Measurements from ENCODE around the gene IFITM2.
A peak's percentile ranks its signal among the peaks of the same experiment; 100 is the strongest.
"Not testable (repeated sequence)": the region's sequence is repeated elsewhere in the genome, so short reads cannot be mapped to it uniquely, and the experiment has no call there.

The IFITM2 gene

GRCh38 chr11:339963-340362, 32.3 kb downstream of the IFITM2 start:
- H3K4me1 Mint-ChIP-seq = peaks cover 19% of the 10 kb centered on the region
- DNase-seq (ENCODE audit: low spot score in 2 of 2) (no peak), ATAC-seq (ENCODE audit: low read depth) (no peak)

GRCh38 chr11:340539-341512, 33.2 kb downstream of the IFITM2 start:
- Mint-ChIP-seq H3K27me3 (no peaks in the 10 kb centered on the region), H3K9me3 (peaks cover 5% of the 10 kb centered on the region), H3K4me3 (peak overlapping the region; percentile 70), H3K27ac (peak overlapping the region; percentile 28), H3K4me1 (peaks cover 19% of the 10 kb centered on the region), H3K36me3 (no peaks in the 10 kb centered on the region)
- DNase-seq (ENCODE audit: low spot score in 2 of 2) (no peak), ATAC-seq (ENCODE audit: low read depth) (no peak)

More at GRCh38 chr11:339963-340362, 32.3 kb downstream of the IFITM2 start:
- H3K36me3 Mint-ChIP-seq = no peaks in the 10 kb centered on the region
- no peak overlapping the region for H3K27ac Mint-ChIP-seq
- no peaks in the 10 kb centered on the region for H3K27me3 Mint-ChIP-seq
- H3K4me3 Mint-ChIP-seq = no peak overlapping the region
- H3K9me3 Mint-ChIP-seq = peaks cover 5% of the 10 kb centered on the region

- H3K27me3 Mint-ChIP-seq = no peaks in the 10 kb centered on the region
- no peak for ATAC-seq (ENCODE audit: low read depth)
- H3K27ac Mint-ChIP-seq = peak overlapping the region; percentile 28
- H3K4me3 Mint-ChIP-seq = no peak overlapping the region
- H3K9me3 Mint-ChIP-seq = peaks cover 5% of the 10 kb centered on the region
- DNase-seq (ENCODE audit: low spot score in 2 of 2) = no peak
- no peaks in the 10 kb centered on the region for H3K36me3 Mint-ChIP-seq
- peaks cover 15% of the 10 kb centered on the region for H3K4me1 Mint-ChIP-seq
Observed at GRCh38 chr11:342328-342727, 34.7 kb downstream of the IFITM2 start.

GRCh38 chr11:344836-345578, 37.4 kb downstream of the IFITM2 start:
- H3K27ac Mint-ChIP-seq = no peak overlapping the region
- H3K36me3 Mint-ChIP-seq = no peaks in the 10 kb centered on the region
- DNase-seq (ENCODE audit: low spot score in 2 of 2) (no peak), ATAC-seq (ENCODE audit: low read depth) (no peak)
- H3K4me3 Mint-ChIP-seq = no peak overlapping the region
- no peaks in the 10 kb centered on the region for H3K27me3 Mint-ChIP-seq
- H3K9me3 Mint-ChIP-seq = peaks cover 5% of the 10 kb centered on the region
- H3K4me1 Mint-ChIP-seq = peaks cover 20% of the 10 kb centered on the region

- DNase-seq (ENCODE audit: low spot score in 2 of 2) (no peak), ATAC-seq (ENCODE audit: low read depth) (no peak)
- Mint-ChIP-seq H3K27ac (no peak overlapping the region), H3K4me1 (peaks cover 21% of the 10 kb centered on the region), H3K4me3 (no peak overlapping the region), H3K36me3 (no peaks in the 10 kb centered on the region), H3K27me3 (no peaks in the 10 kb centered on the region), H3K9me3 (no peaks in the 10 kb centered on the region)
Observed at GRCh38 chr11:346529-346928, 38.9 kb downstream of the IFITM2 start.

- not testable (repeated sequence) for ATAC-seq (ENCODE audit: low read depth); H3K9me3 Mint-ChIP-seq; H3K27me3 Mint-ChIP-seq; H3K36me3 Mint-ChIP-seq; H3K4me3 Mint-ChIP-seq; H3K27ac Mint-ChIP-seq; DNase-seq (ENCODE audit: low spot score in 2 of 2)
- peaks cover 24% of the 10 kb centered on the region for H3K4me1 Mint-ChIP-seq
Observed at GRCh38 chr11:349270-349954, 41.8 kb downstream of the IFITM2 start.

GRCh38 chr11:350033-350722, 42.6 kb downstream of the IFITM2 start:
- H3K27me3 Mint-ChIP-seq; ATAC-seq (ENCODE audit: low read depth); DNase-seq (ENCODE audit: low spot score in 2 of 2); H3K9me3 Mint-ChIP-seq; H3K36me3 Mint-ChIP-seq; H3K27ac Mint-ChIP-seq: not testable (repeated sequence)
- peaks cover 25% of the 10 kb centered on the region for H3K4me1 Mint-ChIP-seq
- peak overlapping the region; percentile 14 for H3K4me3 Mint-ChIP-seq

GRCh38 chr11:350723-351255, 43.2 kb downstream of the IFITM2 start:
- Mint-ChIP-seq H3K27ac (no peak overlapping the region), H3K9me3 (no peaks in the 10 kb centered on the region)

GRCh38 chr11:351411-351810, 43.8 kb downstream of the IFITM2 start:
- Mint-ChIP-seq H3K36me3 (no peaks in the 10 kb centered on the region), H3K27me3 (no peaks in the 10 kb centered on the region), H3K27ac (no peak overlapping the region), H3K9me3 (no peaks in the 10 kb centered on the region), H3K4me3 (no peak overlapping the region), H3K4me1 (peaks cover 27% of the 10 kb centered on the region)
- DNase-seq (ENCODE audit: low spot score in 2 of 2) (no peak), ATAC-seq (ENCODE audit: low read depth) (no peak)

More at GRCh38 chr11:350723-351255, 43.2 kb downstream of the IFITM2 start:
- H3K4me3 Mint-ChIP-seq = peak overlapping the region; percentile 14
- H3K27me3 Mint-ChIP-seq = no peaks in the 10 kb centered on the region
- DNase-seq (ENCODE audit: low spot score in 2 of 2) = no peak
- peaks cover 27% of the 10 kb centered on the region for H3K4me1 Mint-ChIP-seq
- H3K36me3 Mint-ChIP-seq = no peaks in the 10 kb centered on the region
- ATAC-seq (ENCODE audit: low read depth) = no peak

GRCh38 chr11:352456-353031, 44.9 kb downstream of the IFITM2 start:
- peaks cover 27% of the 10 kb centered on the region for H3K4me1 Mint-ChIP-seq
- no peaks in the 10 kb centered on the region for H3K9me3 Mint-ChIP-seq
- DNase-seq (ENCODE audit: low spot score in 2 of 2) (no peak), ATAC-seq (ENCODE audit: low read depth) (no peak)
- no peak overlapping the region for H3K4me3 Mint-ChIP-seq
- H3K27ac Mint-ChIP-seq = no peak overlapping the region
- H3K27me3 Mint-ChIP-seq = no peaks in the 10 kb centered on the region
- H3K36me3 Mint-ChIP-seq = no peaks in the 10 kb centered on the region

- no peak overlapping the region for H3K4me3 Mint-ChIP-seq
- ATAC-seq (ENCODE audit: low read depth) = no peak
- no peaks in the 10 kb centered on the region for H3K9me3 Mint-ChIP-seq
- DNase-seq (ENCODE audit: low spot score in 2 of 2) = no peak
- H3K27me3 Mint-ChIP-seq = no peaks in the 10 kb centered on the region
- no peaks in the 10 kb centered on the region for H3K36me3 Mint-ChIP-seq
- peaks cover 27% of the 10 kb centered on the region for H3K4me1 Mint-ChIP-seq
- H3K27ac Mint-ChIP-seq = no peak overlapping the region
Observed at GRCh38 chr11:353179-353873, 45.7 kb downstream of the IFITM2 start.

- peak overlapping the region; percentile 36 for H3K27ac Mint-ChIP-seq
- peak; percentile 47 for ATAC-seq (ENCODE audit: low read depth)
- H3K36me3 Mint-ChIP-seq = no peaks in the 10 kb centered on the region
- H3K4me1 Mint-ChIP-seq = peaks cover 18% of the 10 kb centered on the region
- H3K27me3 Mint-ChIP-seq = peaks cover 6% of the 10 kb centered on the region
- peaks cover 7% of the 10 kb centered on the region for H3K9me3 Mint-ChIP-seq
- DNase-seq (ENCODE audit: low spot score in 2 of 2) = peak in 1 of 2 donors; percentile 45
- peak overlapping the region; percentile 61 for H3K4me3 Mint-ChIP-seq
Observed at GRCh38 chr11:355581-356458, 48.2 kb downstream of the IFITM2 start.
